Measurements from ENCODE around the gene SSPN. TPM values are rescaled to one million over a fixed set of nuclear protein-coding genes. Genes with fewer than 3 reads are reported as not detected.
A peak's percentile ranks its signal among the peaks of the same experiment; 100 is the strongest.

The SSPN gene
- total RNA-seq, 1 donor from 2014 or later = 118 TPM

DNA sequence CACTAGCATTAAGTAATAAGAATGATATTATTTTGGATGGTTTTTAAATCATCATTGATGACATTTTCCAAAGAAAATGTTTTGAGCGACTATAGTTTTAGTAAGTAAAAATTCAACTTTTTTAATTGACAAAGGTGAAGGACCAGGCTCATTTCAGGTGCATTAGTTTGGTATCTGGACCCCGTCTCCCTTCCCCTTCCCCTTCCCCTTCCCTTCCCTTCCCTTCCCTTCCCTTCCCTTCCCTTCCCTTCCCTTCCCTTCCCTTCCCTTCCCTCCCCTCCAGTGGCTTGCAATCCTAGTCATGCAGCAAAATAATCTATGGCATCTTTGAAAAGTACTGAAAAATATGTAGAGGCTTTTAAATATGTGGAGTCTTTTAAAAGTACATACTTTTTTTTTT is 13.0 kb upstream of the SSPN start:
- intact Hi-C loops (cut with DNase I) = no loop called here
- no peak for DNase-seq (ENCODE audit: low spot score)

DNA sequence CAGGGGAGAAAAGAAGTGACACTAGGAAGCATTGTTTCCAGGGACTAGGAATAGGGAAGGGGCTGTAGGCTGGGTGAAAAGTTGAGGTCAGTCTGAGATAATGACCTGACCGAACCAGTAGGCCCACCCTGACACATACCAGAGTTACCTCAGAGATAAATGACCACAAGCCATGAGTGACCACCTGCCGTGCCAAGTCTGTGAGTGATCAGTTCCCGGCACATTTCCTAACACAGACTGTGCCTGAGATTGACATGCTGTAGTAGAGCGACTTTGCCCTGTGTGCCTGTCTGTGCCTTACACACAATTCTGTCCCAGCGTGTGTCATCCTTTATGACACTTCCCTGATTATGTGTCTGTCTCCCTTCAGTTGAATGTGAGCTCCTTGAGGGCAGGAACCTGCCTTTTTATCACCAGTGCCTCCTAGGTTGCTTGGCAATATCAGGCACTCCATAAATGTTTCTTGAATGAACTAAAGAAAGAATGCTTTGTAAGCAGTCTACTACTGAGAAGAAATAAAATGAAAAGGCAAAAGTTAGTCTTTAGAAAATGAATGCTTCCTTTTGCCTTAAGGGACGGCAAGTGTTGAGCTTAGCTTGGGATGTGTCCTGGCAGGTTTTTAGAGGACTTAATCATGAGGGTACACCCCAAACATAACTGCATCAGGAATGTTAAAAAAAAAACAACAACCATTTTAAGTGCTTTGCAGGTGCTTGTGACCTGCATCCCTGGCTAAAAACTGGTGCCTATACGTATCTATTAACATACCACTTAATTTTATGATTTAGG is 9.6 kb upstream of the SSPN start:
- DNase-seq (ENCODE audit: low spot score) = no peak
- intact Hi-C loops (cut with DNase I) = no loop called here

DNA sequence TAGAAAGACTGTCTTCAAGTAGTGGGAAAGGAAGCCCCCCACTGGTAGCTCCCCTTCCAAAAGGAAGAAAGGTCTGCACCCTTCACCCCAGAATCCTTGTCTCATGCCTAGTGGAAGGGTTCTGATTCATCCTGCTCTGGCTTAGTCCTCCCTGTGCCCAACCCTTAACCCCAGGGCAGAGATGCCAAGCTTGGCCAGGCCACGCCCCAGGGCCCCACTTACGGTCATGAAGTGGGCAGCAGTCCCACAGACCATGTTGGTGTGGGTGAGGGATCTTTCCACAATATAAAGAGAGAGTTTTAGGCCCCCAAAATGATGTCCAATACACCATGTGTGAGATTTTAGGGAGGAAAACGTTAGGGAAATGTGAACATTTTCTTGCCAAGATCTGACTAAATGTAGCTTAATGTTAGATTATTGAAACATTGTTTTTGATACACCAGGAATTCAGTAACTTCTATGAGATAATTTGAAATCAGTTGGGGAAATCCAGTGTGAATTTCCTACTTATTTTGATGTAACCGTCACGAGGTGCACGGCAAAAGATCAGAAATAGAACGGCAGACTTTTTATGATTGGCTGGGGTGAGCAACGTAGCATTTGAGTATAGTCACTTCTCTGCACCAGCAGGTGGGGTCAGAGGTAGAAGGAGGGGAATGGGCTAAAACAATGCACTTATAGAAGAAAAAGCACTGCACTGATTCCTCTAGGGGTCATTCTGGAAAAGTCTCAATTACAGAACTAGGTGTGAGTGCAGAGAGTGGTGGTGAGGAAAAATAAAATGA is 8.2 kb upstream of the SSPN start:
- intact Hi-C loops (cut with DNase I) = no loop called here
- no peak for DNase-seq (ENCODE audit: low spot score)

DNA sequence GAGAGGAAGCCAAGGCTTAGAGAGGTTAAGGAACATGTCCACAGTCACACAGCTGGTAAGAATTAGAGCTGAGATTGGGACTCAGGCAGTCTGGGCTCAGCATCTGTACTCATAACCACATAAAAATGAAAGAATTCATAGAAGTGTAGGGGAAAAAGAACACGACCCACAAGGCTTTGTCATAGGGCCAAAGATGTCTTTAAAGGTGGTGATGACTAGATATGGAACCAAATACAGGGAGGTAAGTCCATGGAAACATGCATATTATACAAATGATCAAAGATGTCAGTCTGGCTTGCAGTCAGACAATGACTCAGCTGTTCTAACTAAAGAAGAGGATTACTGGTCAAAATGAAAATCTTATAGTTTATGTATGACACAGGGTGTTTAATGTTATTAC is 7.2 kb upstream of the SSPN start:
- intact Hi-C loops (cut with DNase I) = no loop called here
- no peak for DNase-seq (ENCODE audit: low spot score)

DNA sequence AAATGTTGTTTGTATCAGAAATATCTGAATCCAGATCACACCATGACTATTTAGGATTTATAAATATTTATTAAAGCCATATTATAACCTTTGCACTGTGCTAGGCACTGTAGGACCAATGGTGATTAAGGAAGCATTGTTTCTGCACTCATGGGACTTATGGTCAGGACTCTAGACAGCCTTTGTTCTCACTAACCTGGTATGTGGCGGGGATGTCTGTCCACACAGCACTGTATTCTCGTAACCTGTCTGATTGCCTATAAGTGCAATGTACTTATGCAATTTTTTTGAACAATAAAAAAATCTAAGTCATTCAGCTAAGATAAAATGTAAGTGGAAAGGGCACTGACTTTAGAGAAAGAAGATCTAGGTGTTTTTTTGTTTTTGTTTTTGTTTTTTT is 6.7 kb upstream of the SSPN start:
- intact Hi-C loops (cut with DNase I) = no loop called here
- no peak for DNase-seq (ENCODE audit: low spot score)

DNA sequence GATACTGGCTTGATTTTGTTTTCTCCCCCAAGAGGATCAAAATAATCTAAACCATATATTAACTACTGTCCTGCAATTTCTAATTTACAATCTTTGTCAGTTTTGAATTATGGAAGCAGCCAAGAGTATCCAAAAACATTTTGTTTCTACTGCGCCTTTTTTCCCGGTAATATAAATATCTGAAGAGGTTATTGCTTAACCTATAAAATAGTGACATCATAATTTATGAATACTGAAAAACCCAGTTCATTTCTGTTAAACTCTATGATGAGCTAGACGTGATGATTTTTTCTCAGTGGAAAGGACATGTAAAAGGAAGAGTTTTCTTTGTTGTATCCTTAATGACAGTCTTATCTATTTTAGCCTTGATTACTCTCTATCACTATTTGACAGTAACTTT is 3.2 kb upstream of the SSPN start:
- DNase-seq (ENCODE audit: low spot score) = no peak

DNA sequence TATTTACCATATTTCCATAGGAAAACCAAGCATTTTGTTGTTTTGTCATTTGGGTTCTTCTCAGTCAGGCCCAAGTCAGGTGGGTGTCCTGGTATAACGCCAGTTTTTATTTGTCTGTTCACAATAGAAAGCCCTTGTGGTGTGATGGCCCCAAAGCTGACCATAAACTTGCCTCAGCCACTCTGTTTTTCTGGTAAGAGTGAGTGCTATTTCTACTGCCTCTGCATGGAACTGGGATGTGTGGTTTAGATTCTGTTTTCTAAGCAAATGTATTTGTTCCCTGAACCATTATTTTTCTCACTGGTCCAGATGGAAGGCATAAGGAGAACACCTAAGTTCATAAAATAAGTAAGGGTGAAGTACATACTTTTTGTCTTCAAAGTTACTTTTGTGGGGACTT is 1.8 kb upstream of the SSPN start:
- intact Hi-C loops (cut with DNase I) = no loop called here
- no peak for DNase-seq (ENCODE audit: low spot score)

More for the DNA sequence above, 3.2 kb upstream of the SSPN start:
- intact Hi-C loops (cut with DNase I) = no loop called here

DNA sequence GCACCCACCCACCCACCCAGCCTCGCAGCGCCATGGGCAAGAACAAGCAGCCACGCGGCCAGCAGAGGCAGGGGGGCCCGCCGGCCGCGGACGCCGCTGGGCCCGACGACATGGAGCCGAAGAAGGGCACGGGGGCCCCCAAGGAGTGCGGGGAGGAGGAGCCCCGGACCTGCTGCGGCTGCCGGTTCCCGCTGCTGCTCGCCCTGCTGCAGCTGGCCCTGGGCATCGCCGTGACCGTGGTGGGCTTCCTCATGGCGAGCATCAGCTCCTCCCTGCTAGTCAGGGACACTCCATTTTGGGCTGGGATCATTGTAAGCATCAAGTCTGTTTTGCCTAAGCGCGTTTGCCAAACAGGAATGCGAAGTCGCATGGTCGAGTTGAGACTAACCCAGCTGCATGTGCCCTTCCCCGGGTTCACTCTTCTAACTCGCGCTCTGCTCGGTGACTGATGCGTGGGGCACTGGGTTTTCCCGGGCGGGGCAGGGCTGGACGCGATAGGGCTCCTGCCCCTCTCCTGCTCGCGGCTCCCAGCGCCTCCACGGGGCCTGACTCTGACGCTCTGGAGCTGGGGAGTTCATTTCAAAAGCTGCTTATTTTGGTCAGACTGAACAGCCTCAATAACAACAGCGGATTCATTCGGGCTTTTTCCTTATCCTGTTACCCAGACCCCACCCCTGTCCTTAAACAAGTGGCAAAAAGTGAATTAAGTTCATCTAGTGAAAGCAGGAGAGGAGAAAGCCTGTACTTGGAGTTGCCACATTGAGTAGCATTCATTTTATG is 458 bp downstream of the SSPN start:
- intact Hi-C loops (cut with DNase I) = loop anchor here (1.0 to 5.0 kb wide), 3 partner anchors 44 to 76 kb away; no protein-coding TSS in a partner anchor
- DNase-seq (ENCODE audit: low spot score) = peak; percentile 80

DNA sequence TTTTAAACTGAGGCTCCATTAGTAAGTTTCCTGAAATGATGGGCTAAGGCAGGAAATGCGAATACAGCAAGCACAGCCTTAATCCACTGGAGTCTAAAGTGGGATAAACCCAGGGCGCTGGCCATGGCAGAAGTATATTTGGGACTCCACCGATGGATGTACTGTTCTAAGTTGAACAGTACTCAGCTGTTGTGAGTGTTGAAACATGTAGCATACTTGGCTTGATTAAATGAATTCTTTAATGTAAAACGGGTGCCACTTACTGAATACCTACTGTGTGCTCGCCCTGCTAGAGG is 996 bp downstream of the SSPN start:
- intact Hi-C loops (cut with DNase I) = loop anchor here (1.0 to 5.0 kb wide), 3 partner anchors 44 to 76 kb away; no protein-coding TSS in a partner anchor
- DNase-seq (ENCODE audit: low spot score) = no peak

DNA sequence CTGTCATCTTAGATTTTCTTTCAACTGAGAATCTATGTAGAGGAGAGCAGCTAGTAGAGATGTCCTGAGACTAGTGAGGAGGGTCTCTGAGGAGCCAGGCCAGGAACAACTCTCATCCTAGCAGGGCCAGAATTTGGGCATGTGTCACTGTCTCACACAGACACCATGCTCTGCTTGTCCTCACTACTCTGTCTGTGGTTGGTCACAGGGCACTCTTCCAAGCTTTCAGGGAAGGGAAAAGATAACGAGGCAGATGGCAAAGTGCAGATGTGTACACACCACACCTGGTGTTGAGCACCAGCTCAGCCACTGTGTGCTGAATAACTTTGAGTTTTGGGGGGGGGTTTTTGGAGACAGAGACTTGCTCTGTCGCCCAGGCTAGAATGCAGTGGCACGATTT is 2.5 kb downstream of the SSPN start:
- DNase-seq (ENCODE audit: low spot score) = no peak
- intact Hi-C loops (cut with DNase I) = loop anchor here (5.0 kb wide), 2 partner anchors 46 to 74 kb away; no protein-coding TSS in a partner anchor

DNA sequence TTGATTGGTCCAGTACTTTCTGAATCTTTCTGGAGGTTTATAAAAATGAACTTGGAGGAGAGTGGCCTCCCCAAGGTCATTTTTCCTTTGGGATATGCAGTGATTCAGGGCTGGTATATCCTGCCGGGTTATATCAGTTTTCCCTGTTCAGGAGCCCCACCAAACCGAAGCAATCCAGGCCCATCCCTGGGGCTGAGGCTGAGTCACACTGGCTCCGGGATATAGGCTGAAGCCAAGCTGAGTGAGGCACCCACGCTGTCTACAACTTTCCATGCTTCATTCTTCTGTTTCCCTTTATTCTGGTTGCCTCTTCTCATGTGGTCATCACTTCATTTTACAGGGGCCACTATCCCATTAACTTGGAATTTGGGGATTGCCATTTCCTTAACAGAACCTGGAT is 3.4 kb downstream of the SSPN start:
- no peak for DNase-seq (ENCODE audit: low spot score)
- intact Hi-C loops (cut with DNase I) = loop anchor here (5.0 kb wide), 2 partner anchors 46 to 74 kb away; no protein-coding TSS in a partner anchor

DNA sequence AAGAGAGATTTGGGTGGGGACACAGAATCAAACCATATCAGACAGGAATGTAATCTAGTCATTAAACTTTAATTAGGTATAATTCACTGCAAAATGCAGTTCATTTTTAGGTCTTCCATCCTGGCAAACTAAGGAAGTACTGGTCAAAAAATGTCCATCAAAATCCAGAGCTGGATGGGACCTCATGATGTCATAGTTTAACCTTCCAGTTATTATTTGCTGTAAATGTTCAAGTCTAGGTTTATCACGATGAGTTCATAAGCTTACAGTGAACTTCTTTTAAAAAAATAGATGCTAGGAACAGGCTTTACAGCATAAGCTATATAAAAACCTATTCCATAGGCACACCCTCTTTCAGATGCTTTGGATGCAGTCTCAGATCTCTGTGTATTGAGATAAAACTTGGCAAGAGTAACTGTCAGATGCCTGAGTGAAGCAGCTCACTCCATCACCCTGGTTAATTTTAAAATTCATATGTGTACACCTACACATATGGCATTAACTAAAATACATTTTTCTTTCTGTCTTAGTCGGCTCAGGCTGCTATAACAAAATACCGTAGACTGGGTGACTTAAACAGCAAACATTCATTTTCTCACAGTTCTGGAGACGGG is 7.9 kb downstream of the SSPN start:
- intact Hi-C loops (cut with DNase I) = no loop called here
- DNase-seq (ENCODE audit: low spot score) = no peak

DNA sequence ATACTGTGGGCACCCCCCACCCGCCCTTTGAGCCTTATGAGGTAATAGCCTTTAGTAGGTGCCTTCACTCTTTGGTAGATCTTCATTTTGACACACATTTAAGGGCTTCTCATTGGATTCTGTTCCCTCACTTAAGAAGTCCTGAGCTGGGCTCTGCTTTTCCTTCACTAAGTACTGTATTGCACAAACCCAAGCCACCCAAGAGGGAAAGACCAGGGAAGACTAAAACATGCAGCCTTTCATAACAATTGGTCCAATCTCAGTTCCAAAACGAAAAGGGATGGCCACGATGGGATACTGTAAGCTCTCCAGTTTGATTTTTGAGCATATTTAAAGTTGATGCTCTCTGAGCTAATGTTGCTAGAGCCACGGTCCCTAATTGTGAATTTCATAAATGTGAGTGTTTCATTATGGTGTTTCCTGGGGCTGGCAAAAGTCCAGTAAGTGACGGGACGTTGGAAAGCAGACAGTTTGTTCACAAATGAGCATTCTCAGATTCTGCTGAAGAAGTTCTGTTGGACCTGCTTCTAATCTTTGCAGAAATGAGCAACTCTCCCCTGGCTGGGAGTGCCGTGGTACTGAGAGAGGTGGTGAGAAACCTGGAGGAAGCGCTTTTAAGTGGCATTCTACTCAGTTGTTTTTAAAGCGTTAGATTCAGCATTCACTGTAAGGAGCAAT is 9.4 kb downstream of the SSPN start:
- intact Hi-C loops (cut with DNase I) = no loop called here
- DNase-seq (ENCODE audit: low spot score) = no peak

DNA sequence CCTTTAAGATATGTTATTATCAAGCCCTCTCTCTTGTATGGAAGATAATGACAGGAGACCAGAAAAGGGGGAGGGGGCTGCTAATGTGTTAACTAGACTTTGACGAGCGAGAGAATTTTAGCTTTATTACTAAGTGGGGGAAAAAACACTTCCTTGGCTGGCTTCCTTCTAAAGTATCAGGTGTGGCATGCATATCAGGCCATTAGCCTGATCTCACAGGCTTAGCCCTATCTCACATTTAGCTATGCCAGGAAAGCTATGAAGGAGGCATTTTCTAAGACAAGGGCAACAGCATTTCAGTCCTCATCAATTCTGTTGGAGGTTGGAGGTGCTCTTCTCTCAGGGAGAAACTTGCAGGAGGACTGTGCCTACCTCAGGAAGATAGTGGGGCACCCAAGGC is 9.9 kb downstream of the SSPN start:
- intact Hi-C loops (cut with DNase I) = no loop called here

DNA sequence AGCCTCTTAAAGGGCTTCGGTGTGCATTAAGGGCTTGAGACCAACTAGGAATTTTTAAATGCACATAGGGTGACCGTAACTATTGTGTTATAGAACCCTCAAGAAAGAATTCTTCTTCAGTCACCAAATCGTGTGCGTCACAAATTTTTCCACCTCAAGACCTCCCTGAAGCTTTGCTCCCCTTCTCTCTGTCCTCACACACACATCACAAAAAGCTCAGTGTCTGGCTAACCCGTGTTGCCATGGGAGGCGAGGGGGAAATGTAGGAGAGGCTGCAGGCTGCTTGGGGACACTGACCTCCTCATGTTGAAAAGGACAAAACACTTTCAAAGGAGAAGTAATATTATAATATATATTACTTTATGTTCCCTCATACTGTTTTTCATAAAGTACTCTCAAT is 10.6 kb downstream of the SSPN start:
- no peak for DNase-seq (ENCODE audit: low spot score)
- intact Hi-C loops (cut with DNase I) = no loop called here

More for the DNA sequence above, 9.9 kb downstream of the SSPN start:
- no peak for DNase-seq (ENCODE audit: low spot score)

DNA sequence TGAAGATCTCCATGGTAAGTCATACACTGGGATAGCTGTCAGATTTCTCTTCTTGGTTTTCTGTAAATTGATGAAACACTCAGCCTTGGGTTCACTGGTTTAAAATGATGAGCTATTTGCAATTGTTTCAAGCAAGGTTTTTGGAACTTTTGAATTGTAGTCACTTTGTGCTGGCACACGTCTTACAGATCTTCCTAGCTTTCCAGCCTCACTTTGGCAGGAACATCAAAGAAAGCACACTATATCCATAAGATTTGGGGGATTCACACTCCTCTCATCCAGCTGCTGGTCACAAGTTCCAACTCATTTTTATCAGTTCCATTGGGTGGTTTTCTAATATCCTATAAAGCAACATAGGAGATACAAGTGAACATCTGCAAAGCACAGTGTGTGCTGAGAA is 16.0 kb downstream of the SSPN start:
- intact Hi-C loops (cut with DNase I) = no loop called here
- DNase-seq (ENCODE audit: low spot score) = no peak

DNA sequence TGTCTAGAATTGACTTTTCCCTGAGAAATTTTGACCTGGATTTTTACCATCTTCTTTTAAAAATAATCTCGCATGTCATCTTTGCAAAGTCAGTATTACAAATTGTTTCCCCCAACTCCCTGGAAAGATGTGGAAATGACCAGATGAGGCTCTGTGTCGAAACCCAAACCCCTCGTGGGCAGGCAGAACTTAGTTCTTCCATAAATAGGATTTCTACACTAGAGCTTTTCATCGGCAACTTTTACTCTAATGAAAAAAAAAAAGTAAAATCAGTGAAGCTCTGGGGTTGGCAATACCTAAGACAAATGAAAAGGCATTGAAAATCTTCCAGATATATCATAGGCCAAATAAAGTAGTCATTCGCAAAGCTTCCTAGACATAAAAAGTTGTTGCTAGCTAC is 17.0 kb downstream of the SSPN start:
- DNase-seq (ENCODE audit: low spot score) = no peak
- intact Hi-C loops (cut with DNase I) = no loop called here

DNA sequence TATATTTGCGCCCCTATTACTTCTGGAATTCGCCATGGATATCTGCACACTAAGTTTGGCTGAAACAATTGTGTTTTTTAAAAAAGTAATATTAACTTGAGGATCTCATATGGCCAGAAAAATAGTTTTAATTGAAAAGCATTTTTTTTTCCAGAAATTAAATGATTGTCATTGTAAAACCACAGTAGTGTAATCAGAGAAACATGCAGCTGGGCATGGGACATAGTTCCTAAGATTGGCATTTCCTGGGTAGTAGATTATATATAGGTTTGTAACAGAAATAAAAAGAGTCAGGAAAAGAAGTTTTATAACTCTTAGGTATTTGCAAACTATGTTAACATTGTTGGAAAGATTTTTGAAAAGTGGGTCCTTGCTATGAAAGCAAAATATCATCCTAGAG is 17.6 kb downstream of the SSPN start:
- intact Hi-C loops (cut with DNase I) = no loop called here
- DNase-seq (ENCODE audit: low spot score) = no peak

DNA sequence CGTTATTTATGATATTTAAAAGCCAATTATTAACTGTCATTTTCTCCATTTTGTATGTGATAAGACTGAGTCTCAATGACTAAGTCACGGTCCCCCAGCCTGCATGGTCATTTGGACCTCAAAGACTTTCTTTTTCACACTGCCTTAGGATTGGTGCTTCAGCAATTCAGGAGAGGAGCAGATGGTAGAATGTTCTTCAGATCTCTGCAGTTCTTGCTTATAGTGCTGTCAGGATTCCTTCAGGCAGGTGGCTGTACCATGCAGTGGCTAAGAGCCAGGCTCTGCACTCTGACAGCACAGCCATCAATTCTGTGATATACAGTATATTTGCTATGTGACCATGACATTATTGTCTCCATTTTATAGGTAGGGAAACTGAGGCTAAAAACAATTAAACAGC is 18.7 kb downstream of the SSPN start:
- intact Hi-C loops (cut with DNase I) = no loop called here
- no peak for DNase-seq (ENCODE audit: low spot score)
